ENCODE results near the gene JAK3. TPM values are rescaled to one million over a fixed set of nuclear protein-coding genes. Genes with fewer than 3 reads are reported as not detected.

JAK3 gene
- polyA plus RNA-seq, 3 donors, result 13.8 to 44.6 (median 34.0) TPM

- Mint-ChIP-seq H3K36me3 (peaks cover 7 to 8% of the 10 kb centered on the region in 2 donors), H3K27ac (peak overlapping the region; percentile 62 to 98 (median 85)), H3K4me1 (peaks cover 69% of the 10 kb centered on the region), H3K9me3 (peaks cover 0 to 2% (median 0%) of the 10 kb centered on the region in 7 donors), H3K4me3 (peak overlapping the region in 1 of 2 donors; percentile 90), H3K27me3 (ENCODE audit: low read depth in 3 of 3) (peaks cover 0 to 5% (median 3%) of the 10 kb centered on the region in 3 donors)
- TF ChIP-seq CTCF (IDR thresholded peaks at IDR 0.05), result no peak
- DNase-seq, result no peak
- no peak overlapping the region for H2AFZ ChIP-seq (ENCODE audit: insufficient read depth, low read depth, low read length, poor library complexity, severe bottlenecking)
- H3K4me1 ChIP-seq (ENCODE audit: control insufficient read depth in 1 of 2, insufficient read depth in 2 of 2, low read length in 2 of 2), result peaks cover 68 to 75% of the 10 kb centered on the region in 2 donors
- WGBS (ENCODE audit: insufficient coverage), result 61% methylated on average over 11 of the region's 14 CpGs
- H3K9me3 ChIP-seq (replicated peaks in 1 of 2; ENCODE audit: control insufficient read depth in 1 of 2, insufficient read depth in 1 of 2, low read length in 2 of 2), result no peaks in the 10 kb centered on the region
- peaks cover 3% of the 10 kb centered on the region for H3K79me2 ChIP-seq (ENCODE audit: insufficient read depth, low read length)
- no peaks in the 10 kb centered on the region for H3K36me3 ChIP-seq (replicated peaks in 1 of 2; ENCODE audit: control insufficient read depth in 1 of 2, insufficient read depth in 2 of 2, low read length in 2 of 2)
- H3K27ac ChIP-seq (ENCODE audit: low read depth in 1 of 2, low read length in 2 of 2), result peak overlapping the region in 1 of 2 donors; percentile 31
- H3K4me3 ChIP-seq (replicated peaks in 1 of 3; ENCODE audit: low read depth in 2 of 3, low read length in 3 of 3), result peak overlapping the region in 1 of 3 experiments; percentile 78
- no peak overlapping the region for H3K4me2 ChIP-seq (replicated peaks; ENCODE audit: extremely low read depth, low read length, poor library complexity, severe bottlenecking)
- intact Hi-C loops (cut with micrococcal nuclease), result no loop called here
- H3K27me3 ChIP-seq (ENCODE audit: control insufficient read depth in 2 of 2, insufficient read depth in 2 of 2, low read length in 2 of 2), result no peaks in the 10 kb centered on the region
- no peak overlapping the region for H3K9ac ChIP-seq (ENCODE audit: insufficient read depth, low read length, poor library complexity, severe bottlenecking)
- H4K20me1 ChIP-seq (ENCODE audit: insufficient read depth, low read length), result peaks cover 3% of the 10 kb centered on the region
These were observed 962 bp upstream of the JAK3 start for GRCh38 chr19:17848595-17849292.

GRCh38 chr19:17846146-17846545 lies 1.6 kb downstream of the JAK3 start:
- no peaks in the 10 kb centered on the region for H3K9me3 ChIP-seq (replicated peaks in 1 of 2; ENCODE audit: control insufficient read depth in 1 of 2, insufficient read depth in 1 of 2, low read length in 2 of 2)
- H2AFZ ChIP-seq (ENCODE audit: insufficient read depth, low read depth, low read length, poor library complexity, severe bottlenecking), result no peak overlapping the region
- intact Hi-C loops (cut with micrococcal nuclease), result no loop called here
- H3K36me3 Mint-ChIP-seq, result peaks cover 21 to 30% of the 10 kb centered on the region in 2 donors
- no peaks in the 10 kb centered on the region for H3K27me3 ChIP-seq (ENCODE audit: control insufficient read depth in 2 of 2, insufficient read depth in 2 of 2, low read length in 2 of 2)
- peaks cover 3% of the 10 kb centered on the region for H3K79me2 ChIP-seq (ENCODE audit: insufficient read depth, low read length)
- H3K9me3 Mint-ChIP-seq, result peaks cover 0 to 2% (median 0%) of the 10 kb centered on the region in 7 donors
- peak overlapping the region in 1 of 3 experiments; percentile 28 for H3K4me3 ChIP-seq (replicated peaks in 1 of 3; ENCODE audit: low read depth in 2 of 3, low read length in 3 of 3)
- peaks cover 11 to 17% of the 10 kb centered on the region in 2 donors for H3K36me3 ChIP-seq (replicated peaks in 1 of 2; ENCODE audit: control insufficient read depth in 1 of 2, insufficient read depth in 2 of 2, low read length in 2 of 2)
- H3K4me3 Mint-ChIP-seq, result peak overlapping the region; percentile 52 to 53
- H4K20me1 ChIP-seq (ENCODE audit: insufficient read depth, low read length), result peaks cover 17% of the 10 kb centered on the region
- H3K4me2 ChIP-seq (replicated peaks; ENCODE audit: extremely low read depth, low read length, poor library complexity, severe bottlenecking), result peak overlapping the region; percentile 23
- no peak overlapping the region for H3K9ac ChIP-seq (ENCODE audit: insufficient read depth, low read length, poor library complexity, severe bottlenecking)
- peak in 1 of 3 donors; percentile 33 for DNase-seq
- 19% methylated on average over 6 of the region's 8 CpGs for WGBS (ENCODE audit: insufficient coverage)
- TF ChIP-seq CTCF (IDR thresholded peaks at IDR 0.05), result no peak
- peaks cover 0 to 2% (median 2%) of the 10 kb centered on the region in 3 donors for H3K27me3 Mint-ChIP-seq (ENCODE audit: low read depth in 3 of 3)
- H3K4me1 ChIP-seq (ENCODE audit: control insufficient read depth in 1 of 2, insufficient read depth in 2 of 2, low read length in 2 of 2), result peaks cover 69 to 78% of the 10 kb centered on the region in 2 donors
- no peak overlapping the region for H3K27ac ChIP-seq (ENCODE audit: low read depth in 1 of 2, low read length in 2 of 2)
- H3K27ac Mint-ChIP-seq, result peak overlapping the region in 4 of 7 donors; percentile 28 to 67 (median 50)
- H3K4me1 Mint-ChIP-seq, result peaks cover 71% of the 10 kb centered on the region
